Liver (tissue), 3 donors: ENCODE results near the gene TMEM272.

Source experiments
- CTCF ChIP-seq: fragments of 150-350 bp; IDR thresholded peaks from 2 replicates; pipeline ENCODE4 v1.5.1; 2017; ENCODE audit warnings: improper control_type of control experiment, low read depth, low read length; ENCODE audit not compliant: missing input control
- EGR1 ChIP-seq, 2 donors: IDR thresholded peaks; 2 replicates each; pipeline ENCODE4 v1.6.1; 2016 to 2018; ENCODE audit warnings: antibody characterized with exemption in 2 of 2, low read depth in 2 of 2
- JUND ChIP-seq, 2 donors: IDR thresholded peaks; 2 replicates each; pipeline ENCODE4 v1.6.1; 2016; ENCODE audit warnings: antibody characterized with exemption in 2 of 2
- NR2F2 ChIP-seq: IDR thresholded peaks from 2 replicates; pipeline ENCODE4 v1.6.1; 2016; ENCODE audit warnings: antibody characterized with exemption
- RAD21 ChIP-seq, 2 donors: IDR thresholded peaks; 2 replicates each; pipeline ENCODE4 v1.6.1; 2016; ENCODE audit warnings: antibody characterized with exemption in 2 of 2, mild to moderate bottlenecking in 2 of 2
- TAF1 ChIP-seq: conservative IDR thresholded peaks from 2 replicates; pipeline ENCODE4 v1.6.1; 2016; ENCODE audit warnings: antibody characterized with exemption, mild to moderate bottlenecking
- TF ChIP-seq, protein P1 (sequence below): IDR thresholded peaks from 2 replicates; pipeline ENCODE4 v1.6.1; 2016; ENCODE audit warnings: antibody characterized with exemption
- donor health status: healthy.
- donor health status: healthy.

GRCh38 chr13:51843529-51843928 is 1.4 kb downstream of the TMEM272 start:
- TF ChIP-seq EGR1 (IDR thresholded peaks at IDR 0.05; ENCODE audit: low read depth in 2 of 2) (no peak), CTCF (no peak), TAF1 (no peak), RAD21 (IDR thresholded peaks at IDR 0.05) (no peak), JUND (IDR thresholded peaks at IDR 0.05) (no peak), NR2F2 (no peak)
- TF ChIP-seq, protein P1, sequence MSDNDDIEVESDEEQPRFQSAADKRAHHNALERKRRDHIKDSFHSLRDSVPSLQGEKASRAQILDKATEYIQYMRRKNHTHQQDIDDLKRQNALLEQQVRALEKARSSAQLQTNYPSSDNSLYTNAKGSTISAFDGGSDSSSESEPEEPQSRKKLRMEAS, result no peak
